ENCODE results near the gene GPC6.
A peak's percentile ranks its signal among the peaks of the same experiment; 100 is the strongest.

The GPC6 gene

GRCh38 chr13:94080527-94080926 is 853.9 kb downstream of the GPC6 start:
- DNase-seq: no peak

- DNase-seq: no peak
These were observed 860.5 kb downstream of the GPC6 start for GRCh38 chr13:94087100-94087499.

GRCh38 chr13:94088742-94089141 is 862.1 kb downstream of the GPC6 start:
- no peak for DNase-seq

GRCh38 chr13:94090773-94091480 is 864.3 kb downstream of the GPC6 start:
- no peak for DNase-seq

- DNase-seq: no peak
These were observed 867.2 kb downstream of the GPC6 start for GRCh38 chr13:94093652-94094315.

GRCh38 chr13:94109715-94110374 is 883.2 kb downstream of the GPC6 start:
- DNase-seq: no peak

GRCh38 chr13:94112227-94112626 is 885.6 kb downstream of the GPC6 start:
- DNase-seq: no peak

- no peak for DNase-seq
These were observed 886.1 kb downstream of the GPC6 start for GRCh38 chr13:94112731-94113130.

- DNase-seq: peak; percentile 25
These were observed 886.6 kb downstream of the GPC6 start for GRCh38 chr13:94113245-94113644.

- no peak for DNase-seq
These were observed 887.6 kb downstream of the GPC6 start for GRCh38 chr13:94114166-94114565.

- DNase-seq: no peak
These were observed 888.4 kb downstream of the GPC6 start for GRCh38 chr13:94115054-94115453.

GRCh38 chr13:94119360-94119936 is 892.8 kb downstream of the GPC6 start:
- DNase-seq: no peak

- DNase-seq: no peak
These were observed 894.3 kb downstream of the GPC6 start for GRCh38 chr13:94120878-94121277.

- no peak for DNase-seq
These were observed 895.1 kb downstream of the GPC6 start for GRCh38 chr13:94121686-94122085.

GRCh38 chr13:94122300-94122915 is 895.8 kb downstream of the GPC6 start:
- DNase-seq: no peak

- DNase-seq: no peak
These were observed 897.0 kb downstream of the GPC6 start for GRCh38 chr13:94123557-94123956.

GRCh38 chr13:94128430-94128829 is 901.8 kb downstream of the GPC6 start:
- DNase-seq: no peak

GRCh38 chr13:94129490-94129894 is 902.9 kb downstream of the GPC6 start:
- DNase-seq: no peak

GRCh38 chr13:94138831-94139230 is 912.2 kb downstream of the GPC6 start:
- no peak for DNase-seq

- no peak for DNase-seq
These were observed 912.9 kb downstream of the GPC6 start for GRCh38 chr13:94139393-94139995.

GRCh38 chr13:94140027-94140426 is 913.4 kb downstream of the GPC6 start:
- peak; percentile 32 for DNase-seq

GRCh38 chr13:94140511-94140910 is 913.9 kb downstream of the GPC6 start:
- no peak for DNase-seq

All from NCI-H526 treated with DMSO at 0.1 percent for 48 hours (cell line).